ENCODE data around the gene S1PR2. TPM values are rescaled to one million over a fixed set of nuclear protein-coding genes. Genes with fewer than 3 reads are reported as not detected.

The S1PR2 gene
- total and polyA plus RNA-seq, 9 of the 15 experiments (the other 6 are each of a cell fraction or from before 2014, with no cell fraction given), result 1.5 to 3.9 (median 2.0) TPM

GRCh38 chr19:10252707-10253106 is 21.6 kb upstream of the S1PR2 start (continued):
- TF ChIP-seq ZNF3 (CRISPR knock-in tag; IDR thresholded peaks at IDR 0.05) (no peak), CGGBP1 (CRISPR knock-in tag; IDR thresholded peaks at IDR 0.05) (no peak), ZNF583 (CRISPR knock-in tag; IDR thresholded peaks at IDR 0.05) (no peak), THRA (IDR thresholded peaks at IDR 0.05) (no peak), RREB1 (CRISPR knock-in tag; IDR thresholded peaks at IDR 0.05) (no peak), CXXC5 (CRISPR knock-in tag; IDR thresholded peaks at IDR 0.05) (no peak), THAP7 (CRISPR knock-in tag; IDR thresholded peaks at IDR 0.05) (no peak), SMAD2 (IDR thresholded peaks at IDR 0.05; ENCODE audit: low read depth, low read length) (no peak), TEAD1 (CRISPR knock-in tag; IDR thresholded peaks at IDR 0.05) (0 out of 4 replicates have a peak, but pooled peaks of 1 of the 2 experiments have one; percentile 5), ZNF444 (CRISPR knock-in tag; IDR thresholded peaks at IDR 0.05) (no peak), MBD1 (CRISPR knock-in tag; IDR thresholded peaks at IDR 0.05) (no peak), ZZZ3 (IDR thresholded peaks at IDR 0.05) (no peak)

All from K562 (cell line).